ENCODE results near the gene NLGN4Y. TPM values are rescaled to one million over a fixed set of nuclear protein-coding genes. Genes with fewer than 3 reads are reported as not detected.

The NLGN4Y gene
- total RNA-seq, result 48.5 TPM in 1 of 2 replicates, not detected in the other

- peak; percentile 42 for DNase-seq
Observed at GRCh38 chrY:14524272-14525231, at the start of gene NLGN4Y. Gene NLGN4Y, plus strand, starts transcription at chrY:14524529. Its CDS starts 97,591 bp downstream, at chrY:14622120.

- DNase-seq, result no peak
Observed at GRCh38 chrY:14485935-14486334, 38.4 kb upstream of the NLGN4Y start.

GRCh38 chrY:14490226-14490625 is 34.1 kb upstream of the NLGN4Y start:
- no peak for DNase-seq

- DNase-seq, result no peak
Observed at GRCh38 chrY:14498071-14498470, 26.3 kb upstream of the NLGN4Y start.

GRCh38 chrY:14504592-14504991 is 19.7 kb upstream of the NLGN4Y start:
- no peak for DNase-seq

- peak; percentile 50 for DNase-seq
Observed at GRCh38 chrY:14522379-14522950, 1.9 kb upstream of the NLGN4Y start.

GRCh38 chrY:14523491-14524271 is 648 bp upstream of the NLGN4Y start:
- no peak for DNase-seq

GRCh38 chrY:14525315-14525714 is 986 bp downstream of the NLGN4Y start:
- DNase-seq, result peak; percentile 51

GRCh38 chrY:14528361-14528760 is 4.0 kb downstream of the NLGN4Y start:
- peak; percentile 76 for DNase-seq

- no peak for DNase-seq
Observed at GRCh38 chrY:14536703-14537102, 12.4 kb downstream of the NLGN4Y start.

GRCh38 chrY:14543506-14543905 is 19.2 kb downstream of the NLGN4Y start:
- DNase-seq, result no peak

- DNase-seq, result peak; percentile 69
Observed at GRCh38 chrY:14581294-14581693, 57.0 kb downstream of the NLGN4Y start.

GRCh38 chrY:14586725-14587124 is 62.4 kb downstream of the NLGN4Y start:
- DNase-seq, result peak; percentile 85

- DNase-seq, result no peak
Observed at GRCh38 chrY:14601372-14601771, 77.0 kb downstream of the NLGN4Y start.

GRCh38 chrY:14617625-14618024 is 93.3 kb downstream of the NLGN4Y start:
- peak; percentile 28 for DNase-seq

GRCh38 chrY:14618513-14618912 is 94.2 kb downstream of the NLGN4Y start:
- peak; percentile 44 for DNase-seq

- no peak for DNase-seq
Observed at GRCh38 chrY:14628208-14628607, 103.9 kb downstream of the NLGN4Y start.

- no peak for DNase-seq
Observed at GRCh38 chrY:14631676-14632075, 107.3 kb downstream of the NLGN4Y start.

- DNase-seq, result no peak
Observed at GRCh38 chrY:14633718-14634117, 109.4 kb downstream of the NLGN4Y start.

GRCh38 chrY:14634954-14635353 is 110.6 kb downstream of the NLGN4Y start:
- no peak for DNase-seq

- DNase-seq, result no peak
Observed at GRCh38 chrY:14637551-14637950, 113.2 kb downstream of the NLGN4Y start.

- no peak for DNase-seq
Observed at GRCh38 chrY:14641853-14642252, 117.5 kb downstream of the NLGN4Y start.

Measured in dermis blood vessel endothelial cell (primary cell).